M059J (cell line): ENCODE data around the gene COX7A1. TPM values are rescaled to one million over a fixed set of nuclear protein-coding genes. Genes with fewer than 3 reads are reported as not detected.
"Not testable (repeated sequence)": the region's sequence is repeated elsewhere in the genome, so short reads cannot be mapped to it uniquely, and the experiment has no call there.

ENCODE experiments used
- DNase-seq: peaks from one replicate; pipeline ENCODE4 v3.0.0-alpha.2; 2012; ENCODE audit warnings: low read depth
- total RNA-seq: library from RNA; depleted of rRNA; stranded (reverse); fragments of >200 nt; shearing (Covaris generic); gene quantifications from 2 replicates; pipeline ENCODE4 v1.2.3, GENCODE V29; 2014; rRNA removed

Gene COX7A1
- not detected in 2 replicates for total RNA-seq

DNA sequence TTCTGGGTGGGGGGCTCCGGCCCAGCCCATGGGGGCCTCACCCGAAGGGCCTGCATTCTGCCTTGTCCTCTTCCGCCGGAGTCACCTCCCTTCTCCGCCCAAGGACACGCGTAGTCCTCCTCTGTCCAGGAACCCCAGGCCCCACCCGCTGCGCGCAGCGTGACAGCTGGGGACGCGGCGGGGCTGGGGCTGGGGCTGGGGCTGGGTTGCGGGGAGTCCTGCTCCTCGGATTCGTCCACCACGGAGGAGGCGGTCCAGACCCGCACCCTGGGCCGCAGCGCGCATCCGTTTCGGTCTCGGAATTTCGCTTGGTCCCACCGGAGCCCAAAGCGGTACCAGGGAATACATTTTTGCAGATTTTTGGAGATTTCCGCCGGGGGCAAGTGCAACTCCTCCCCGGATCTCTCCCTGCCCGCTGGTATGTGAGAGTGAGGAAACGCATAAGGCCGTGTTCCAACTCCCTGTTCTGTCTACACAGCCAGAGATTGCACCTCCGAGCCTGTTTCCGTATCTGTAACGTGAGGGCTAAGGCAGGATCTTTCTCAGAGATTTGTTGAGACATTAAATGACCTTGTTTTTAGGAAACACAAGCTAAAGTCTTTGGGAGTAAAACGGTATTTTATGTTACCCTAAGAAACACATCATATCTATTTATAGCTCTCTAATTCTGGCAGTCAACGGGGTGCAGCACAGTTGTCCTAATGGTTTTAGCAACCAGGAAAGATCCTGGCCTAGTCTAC is at the start of gene COX7A1:
Gene COX7A1, minus strand, starts transcription at position 96 of the 740 bp plus-strand sequence. Its CDS starts 40 bp downstream, at position 56.
- DNase-seq, result no peak

DNA sequence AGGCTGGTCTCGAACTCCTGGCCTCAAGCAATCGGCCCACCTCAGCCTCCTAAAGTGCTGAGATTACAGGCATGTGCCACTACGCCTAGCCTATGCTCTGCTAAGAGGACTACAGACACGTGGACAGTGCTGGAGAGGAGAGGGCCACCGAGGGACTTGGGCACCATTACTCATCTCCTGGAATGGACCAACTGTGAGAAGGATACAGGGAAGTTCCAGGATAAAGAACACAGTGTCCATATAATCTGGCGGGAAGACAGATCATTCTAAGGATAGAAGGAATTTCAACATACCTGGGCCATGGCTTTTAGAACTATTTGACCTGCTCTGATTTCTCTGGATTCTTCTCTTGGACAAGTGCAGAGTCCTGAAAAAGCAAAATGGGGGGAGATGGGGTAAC is 49.4 kb upstream of the COX7A1 start:
- no peak for DNase-seq

DNA sequence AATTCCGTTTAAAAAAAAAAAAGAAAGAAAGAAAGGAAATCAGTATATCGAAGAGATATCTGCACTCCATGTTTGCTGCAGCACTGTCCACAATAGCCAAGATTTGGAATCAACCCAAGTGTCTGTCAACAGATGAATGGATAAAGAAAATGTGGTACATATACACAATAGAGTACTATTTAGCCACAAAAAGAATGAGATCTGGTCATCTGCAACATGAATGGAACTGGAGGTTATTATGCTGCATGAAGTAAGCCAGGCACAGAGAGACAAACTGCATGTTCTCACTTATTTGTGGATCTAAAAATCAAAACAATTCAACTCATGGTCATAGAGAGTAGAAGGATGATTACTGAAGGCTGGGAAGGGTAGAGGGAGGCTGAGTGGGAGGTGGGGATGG is 45.9 kb upstream of the COX7A1 start:
- no peak for DNase-seq

DNA sequence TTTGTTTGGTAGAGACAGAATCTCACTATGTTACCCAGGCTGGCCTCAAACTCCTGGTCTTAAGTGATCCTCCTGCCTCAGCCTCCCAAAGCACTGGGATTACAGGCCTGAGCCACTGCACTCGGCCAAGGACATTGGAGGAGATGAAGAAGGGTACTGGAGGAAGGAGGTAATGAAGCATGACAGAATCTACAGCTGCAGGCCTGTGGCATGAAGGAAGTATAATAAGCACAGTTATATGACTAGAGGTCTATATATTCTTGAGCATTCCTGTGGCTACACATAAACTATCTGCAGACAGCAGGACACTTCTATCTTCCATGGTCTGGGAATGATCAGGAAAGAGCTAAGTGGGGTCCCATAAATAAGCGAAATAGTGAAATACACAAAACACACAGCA is 44.0 kb upstream of the COX7A1 start:
- no peak for DNase-seq

DNA sequence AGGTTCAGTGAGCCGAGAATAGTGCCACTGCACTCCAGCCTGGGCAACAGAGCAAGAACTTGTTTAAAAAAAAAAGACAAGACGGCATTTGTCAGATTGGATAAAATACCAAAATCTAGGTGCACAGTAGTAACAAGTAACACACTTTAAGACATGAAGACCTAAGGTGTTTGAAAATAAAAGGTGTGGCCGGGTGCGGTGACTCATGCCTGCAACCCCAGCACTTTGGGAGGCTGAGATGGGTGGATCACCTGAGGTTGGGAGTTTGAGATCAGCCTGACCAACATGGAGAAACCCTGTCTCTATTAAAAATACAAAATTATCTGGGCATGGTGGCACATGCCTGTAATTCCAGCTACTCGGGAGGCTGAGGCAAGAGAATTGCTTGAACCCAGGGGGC is 34.5 kb upstream of the COX7A1 start:
- not testable (repeated sequence) for DNase-seq

DNA sequence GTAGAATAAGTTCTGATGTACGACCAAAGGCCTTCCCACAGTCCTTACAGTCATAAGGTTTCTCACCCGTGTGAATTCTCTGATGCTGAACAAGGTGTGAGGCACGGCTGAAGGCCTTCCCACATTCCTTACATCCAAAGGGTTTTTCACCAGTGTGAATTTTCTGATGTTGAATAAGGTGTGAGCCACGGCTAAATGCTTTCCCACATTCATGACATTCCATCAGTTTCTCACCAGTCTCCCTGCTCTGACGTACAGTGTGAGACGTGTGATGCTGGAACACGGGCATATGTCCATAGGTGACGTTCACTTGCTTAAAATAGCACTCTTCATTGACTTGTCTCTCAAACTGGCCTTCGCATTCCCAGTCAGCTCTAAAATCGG is 31.0 kb upstream of the COX7A1 start:
- DNase-seq, result no peak

DNA sequence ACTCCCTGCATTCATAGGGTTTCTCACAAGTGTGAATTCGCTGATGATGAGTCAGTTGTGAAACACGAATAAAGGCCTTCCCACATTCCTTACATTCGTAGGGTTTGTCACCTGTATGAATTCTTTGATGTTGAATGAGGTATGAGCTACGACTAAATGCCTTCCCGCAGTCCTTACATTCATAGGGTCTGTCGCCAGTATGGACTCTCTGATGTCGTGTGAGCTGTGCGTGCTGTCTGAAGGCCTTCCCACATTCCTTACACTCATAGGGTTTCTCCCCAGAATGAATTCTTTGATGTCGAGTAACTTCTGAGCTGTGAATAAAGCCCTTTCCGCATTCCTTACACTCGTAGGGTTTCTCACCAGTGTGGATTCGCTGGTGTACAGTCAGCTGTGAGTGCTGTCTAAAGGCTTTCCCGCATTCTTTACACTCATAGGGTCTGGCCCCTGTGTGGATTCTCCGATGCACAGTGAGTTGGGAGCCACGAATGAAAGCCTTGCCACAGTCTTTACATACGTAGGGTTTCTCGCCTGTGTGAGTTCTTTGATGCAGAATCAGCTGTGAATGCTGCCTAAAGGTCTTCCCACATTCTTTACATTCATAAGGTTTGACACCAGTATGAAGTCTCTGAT is 30.5 kb upstream of the COX7A1 start:
- peak; percentile 15 for DNase-seq

DNA sequence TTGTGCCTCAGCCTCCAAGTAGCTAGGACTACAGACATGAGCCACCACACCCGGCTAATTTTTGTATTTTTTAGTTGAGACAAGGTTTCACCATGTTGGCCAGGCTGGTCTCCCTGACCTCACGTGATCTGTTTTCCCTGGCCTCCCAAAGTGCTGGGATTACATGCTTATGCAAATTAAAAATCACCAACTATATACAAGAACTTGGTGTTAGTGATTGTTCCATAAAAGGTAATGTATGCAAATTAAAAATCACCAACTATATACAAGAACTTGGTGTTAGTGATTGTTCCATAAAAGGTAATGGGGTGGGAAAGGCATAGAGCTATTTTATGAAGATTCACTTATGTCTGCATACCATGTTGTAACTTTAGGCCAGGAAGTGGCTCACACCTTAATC is 26.8 kb upstream of the COX7A1 start:
- DNase-seq, result not testable (repeated sequence)

DNA sequence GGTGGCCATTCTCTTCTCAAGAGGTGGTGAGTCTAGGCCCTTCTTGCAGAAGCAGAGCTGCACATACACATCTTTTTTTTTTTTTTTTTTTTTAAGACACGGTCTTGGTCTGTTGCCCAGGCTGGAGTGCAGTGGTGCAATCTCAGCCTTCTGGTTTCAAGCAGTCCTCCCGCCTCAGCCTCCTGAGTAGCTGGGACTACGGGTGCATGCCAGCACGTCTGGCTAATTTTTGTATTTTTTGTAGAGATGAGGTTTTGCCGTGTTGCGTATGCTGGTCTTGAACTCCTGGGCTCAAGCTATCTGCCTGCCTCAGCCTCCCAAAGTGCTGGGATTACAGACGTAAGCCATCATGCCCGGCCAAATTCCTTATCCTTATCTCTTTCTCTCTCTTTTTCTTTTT is 21.6 kb upstream of the COX7A1 start:
- DNase-seq, result not testable (repeated sequence)

DNA sequence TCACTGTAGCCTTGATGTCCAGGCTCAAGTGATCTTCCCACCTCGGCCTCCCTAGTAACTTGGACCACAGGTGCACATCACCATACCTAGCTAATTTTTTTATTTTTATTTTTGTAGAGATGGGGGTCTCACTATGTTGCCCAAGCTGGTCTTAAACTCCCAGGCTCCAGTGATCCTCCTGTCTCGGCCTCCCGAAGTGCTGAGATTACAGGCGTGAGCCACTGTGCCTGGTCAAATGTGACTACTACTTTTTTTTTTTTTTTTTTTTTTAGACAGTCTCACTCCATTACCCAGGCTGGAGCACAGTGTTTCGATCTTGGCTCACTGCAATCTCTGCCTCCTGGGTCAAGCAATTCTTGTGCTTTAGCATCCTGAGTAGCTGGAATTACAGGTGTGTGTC is 20.6 kb upstream of the COX7A1 start:
- DNase-seq, result no peak

DNA sequence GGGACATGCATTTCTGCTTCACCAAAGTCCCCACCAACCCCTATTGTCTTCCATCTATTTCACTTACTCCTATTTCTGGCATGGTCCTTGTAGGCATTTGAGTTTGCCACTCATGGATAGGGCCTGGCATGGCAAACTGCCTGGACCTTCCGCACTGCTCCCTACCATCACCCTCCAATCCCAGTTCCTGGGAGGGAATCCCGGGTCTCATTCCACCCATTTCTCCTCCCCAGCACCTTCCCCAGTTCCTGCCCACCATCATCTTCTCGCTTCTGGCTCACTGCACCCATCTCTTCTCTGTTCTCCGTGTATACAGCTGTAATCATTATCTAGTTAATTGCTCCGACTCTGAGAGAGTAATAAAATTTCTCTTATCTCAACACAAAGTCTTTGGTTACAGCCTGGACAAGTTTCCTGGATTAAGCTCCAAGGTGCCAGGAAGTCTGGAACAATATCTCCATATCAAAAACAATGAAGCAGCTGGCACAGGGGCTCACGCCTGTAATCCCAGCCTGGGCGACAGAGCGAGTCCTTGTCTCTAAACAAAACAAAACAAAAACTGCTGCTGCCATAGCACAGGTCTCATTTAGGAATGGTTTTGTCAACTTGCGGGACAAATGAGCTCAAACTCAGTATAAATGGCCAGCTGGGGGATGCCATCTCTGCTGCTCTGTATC is 17.0 kb upstream of the COX7A1 start:
- DNase-seq, result peak; percentile 81

DNA sequence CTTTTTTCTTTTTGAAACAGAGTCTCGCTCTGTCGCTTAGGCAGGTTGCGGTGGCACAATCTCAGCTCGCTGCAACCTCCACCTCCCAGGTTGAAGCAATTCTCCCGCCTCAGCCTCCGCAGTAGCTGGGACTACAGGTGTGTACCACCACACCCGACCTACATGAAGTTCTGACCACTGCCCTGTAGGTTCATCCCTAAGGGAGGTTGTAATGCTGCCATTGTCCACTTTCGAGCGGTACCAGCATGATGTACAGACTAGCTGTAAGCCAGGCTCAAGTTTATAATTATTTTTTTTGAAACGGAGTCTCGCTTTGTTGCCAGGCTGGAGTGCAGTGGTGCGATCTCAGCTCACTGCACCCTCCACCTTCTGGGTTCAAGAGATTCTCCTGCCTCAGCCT is 11.6 kb upstream of the COX7A1 start:
- no peak for DNase-seq

DNA sequence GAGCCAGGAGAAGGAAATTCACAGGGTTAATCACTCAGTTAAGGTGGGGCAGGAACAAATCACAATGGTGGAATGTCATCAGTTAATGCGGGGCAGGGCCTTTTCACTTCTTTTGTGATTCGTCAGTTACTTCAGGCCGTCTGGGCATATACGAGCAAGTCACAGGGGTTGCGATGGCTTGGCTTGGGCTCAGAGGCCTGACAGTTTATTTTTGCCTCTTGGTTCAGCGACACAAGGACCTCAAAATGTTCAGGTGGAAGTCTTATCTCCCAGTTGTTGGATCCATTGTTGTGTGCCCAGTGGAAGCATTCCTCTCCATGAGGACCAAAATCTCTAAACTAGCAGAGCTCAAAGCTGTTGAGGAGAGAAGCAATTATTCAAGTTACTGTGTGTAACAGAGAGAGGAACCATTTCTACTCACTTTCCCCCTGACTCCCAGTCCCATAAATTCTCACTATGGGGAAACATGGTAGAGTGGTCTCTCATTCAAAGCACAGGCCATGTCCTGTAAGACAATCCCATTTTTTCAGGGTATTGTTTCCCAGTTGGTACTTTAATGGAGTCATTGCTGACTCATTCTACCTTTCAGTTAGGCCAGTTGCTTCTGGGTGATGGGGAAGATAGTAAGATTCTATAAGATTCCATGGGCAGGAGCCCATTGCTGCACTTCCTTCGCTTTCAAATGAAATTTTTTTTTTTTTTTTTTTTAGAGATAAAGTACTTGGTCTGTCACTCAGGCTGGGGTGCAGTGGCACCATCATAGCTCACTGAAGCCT is 8.8 kb upstream of the COX7A1 start:
- no peak for DNase-seq

DNA sequence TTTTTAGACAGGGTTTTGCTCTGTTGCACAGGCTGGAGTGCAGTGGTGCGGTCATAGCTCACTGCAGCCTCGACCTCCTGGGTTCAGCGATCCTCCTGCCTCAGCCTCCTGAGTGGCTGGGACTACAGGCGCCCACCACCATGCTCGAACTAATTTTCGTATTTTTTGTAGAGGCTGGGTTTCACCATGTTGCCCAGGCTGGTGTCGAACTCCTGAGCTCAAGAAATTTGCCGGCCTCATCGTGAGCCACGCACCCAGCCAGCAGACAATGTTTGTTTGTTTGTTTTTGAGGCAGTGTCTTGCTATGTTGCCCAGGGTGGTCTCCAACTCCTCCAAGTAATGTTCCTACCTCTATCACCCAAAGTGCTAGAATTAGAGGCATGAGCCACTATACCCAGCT is 879 bp upstream of the COX7A1 start:
- DNase-seq, result no peak

DNA sequence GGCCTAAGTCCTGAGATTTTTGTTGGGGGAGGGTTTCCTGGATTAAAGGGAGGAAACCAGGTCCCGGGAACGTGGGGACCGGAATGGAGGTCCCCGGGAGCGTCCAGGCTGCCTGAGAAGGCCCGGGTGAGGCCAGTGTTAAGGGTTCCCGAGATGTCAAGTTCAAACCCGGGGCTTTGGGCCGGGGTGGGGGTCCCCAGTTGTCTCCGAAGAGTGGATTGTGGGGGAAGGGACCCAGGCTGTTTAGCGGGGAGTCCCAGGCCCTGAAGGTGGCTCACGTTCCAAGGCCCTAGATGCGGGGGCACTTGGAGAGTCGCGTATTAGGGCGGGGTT is 262 bp downstream of the COX7A1 start:
- no peak for DNase-seq

DNA sequence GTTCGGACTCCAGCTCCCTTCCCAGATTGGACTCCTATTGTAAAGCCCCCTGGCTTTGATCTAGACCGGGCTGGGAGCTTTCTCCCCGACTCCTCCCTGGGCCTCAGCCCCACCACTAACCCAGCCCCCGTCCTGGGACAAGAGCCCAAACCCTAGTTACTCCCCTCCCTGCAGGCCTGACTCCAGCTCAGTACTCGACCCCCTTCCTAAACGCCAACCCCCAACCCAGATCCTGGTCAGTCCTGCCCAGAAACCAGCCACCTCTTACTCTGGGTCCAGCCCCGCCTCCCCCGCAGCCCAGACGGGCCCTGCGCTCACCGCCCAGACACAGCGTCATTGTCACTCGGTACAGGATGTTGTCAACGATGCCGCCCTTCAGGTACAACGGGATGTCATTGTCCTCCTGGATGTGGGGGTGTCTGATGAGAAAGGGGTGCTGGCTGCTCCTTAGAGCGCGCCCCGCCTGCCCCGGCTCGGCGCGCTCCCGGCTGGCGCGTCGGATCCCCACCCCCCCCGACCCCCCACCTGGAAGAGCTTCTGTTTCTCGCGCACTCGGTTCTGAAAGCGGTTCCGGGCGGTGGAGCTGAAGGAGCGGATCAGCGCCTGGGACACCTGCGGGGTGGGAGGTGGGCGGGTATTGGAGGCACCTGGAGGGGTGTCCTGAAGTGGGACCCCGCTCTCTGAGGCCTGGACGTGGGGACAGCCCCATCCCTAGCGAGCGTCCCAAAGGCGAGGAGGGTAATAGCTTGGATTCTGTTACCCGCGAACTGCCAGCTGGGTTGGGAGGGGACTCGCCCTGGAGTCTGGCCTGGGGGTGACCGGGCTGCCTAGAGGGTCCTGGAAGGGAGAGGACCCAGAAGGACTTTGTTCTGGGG is 866 bp downstream of the COX7A1 start:
- no peak for DNase-seq

DNA sequence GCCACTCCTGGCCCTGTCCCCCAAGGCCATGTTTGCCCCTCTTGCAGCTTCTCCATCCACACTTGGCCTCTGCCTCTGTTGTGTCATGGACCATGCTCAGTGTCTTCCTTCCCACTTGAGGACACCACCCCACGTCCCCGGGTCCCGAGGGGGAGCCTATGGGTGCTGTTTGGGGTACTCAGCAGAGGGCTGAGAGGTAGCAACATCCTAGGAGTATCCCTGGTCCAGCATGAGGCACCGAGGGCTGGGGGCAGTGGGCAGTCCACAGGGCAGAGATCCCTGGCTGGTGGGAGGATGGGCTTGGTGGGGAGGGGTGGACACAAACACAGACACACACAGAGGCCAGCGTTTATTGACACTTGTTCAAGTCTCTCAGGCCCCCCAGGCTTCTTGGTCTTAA is 1.7 kb downstream of the COX7A1 start:
- DNase-seq, result no peak

DNA sequence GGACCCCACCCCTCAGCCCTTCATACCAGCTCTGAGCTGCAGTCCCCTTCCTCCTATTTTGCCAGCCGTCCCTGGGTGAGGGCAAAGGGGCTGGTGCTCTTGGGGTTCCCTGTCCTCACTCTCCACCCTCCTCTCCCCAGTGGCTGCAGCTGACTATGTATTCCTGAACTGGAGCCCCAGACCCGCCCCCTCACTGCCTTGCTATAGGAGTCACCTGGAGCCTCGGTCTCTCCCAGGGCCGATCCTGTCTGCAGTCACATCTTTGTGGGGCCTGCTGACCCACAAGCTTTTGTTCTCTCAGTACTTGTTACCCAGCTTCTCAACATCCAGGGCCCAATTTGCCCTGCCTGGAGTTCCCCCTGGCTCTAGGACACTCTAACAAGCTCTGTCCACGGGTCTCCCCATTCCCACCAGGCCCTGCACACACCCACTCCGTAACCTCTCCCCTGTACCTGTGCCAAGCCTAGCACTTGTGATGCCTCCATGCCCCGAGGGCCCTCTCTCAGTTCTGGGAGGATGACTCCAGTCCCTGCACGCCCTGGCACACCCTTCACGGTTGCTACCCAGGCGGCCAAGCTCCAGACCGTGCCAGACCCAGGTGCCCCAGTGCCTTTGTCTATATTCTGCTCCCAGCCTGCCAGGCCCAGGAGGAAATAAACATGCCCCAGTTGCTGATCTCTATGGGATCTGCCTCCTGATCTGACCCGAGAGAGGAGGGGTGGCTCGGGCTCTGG is 2.4 kb downstream of the COX7A1 start:
- no peak for DNase-seq

DNA sequence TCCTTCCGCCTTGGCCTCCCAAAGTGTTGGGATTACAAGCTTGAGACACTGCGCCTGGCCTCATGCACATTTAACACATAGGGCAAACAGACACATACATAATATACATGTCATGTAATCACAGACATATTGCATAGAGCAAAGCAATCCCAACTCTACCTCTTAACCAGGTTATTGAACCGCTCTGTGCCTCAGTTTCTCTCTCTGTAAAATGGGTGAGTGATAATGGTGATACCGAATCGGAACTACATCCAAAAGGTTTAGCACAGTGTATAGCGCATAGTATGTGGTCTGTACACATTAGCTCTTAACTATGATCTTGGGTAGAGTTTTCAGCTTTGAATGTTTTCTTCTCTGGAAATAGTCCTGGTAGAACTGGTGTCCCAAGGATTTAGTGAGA is 7.6 kb downstream of the COX7A1 start:
- no peak for DNase-seq

DNA sequence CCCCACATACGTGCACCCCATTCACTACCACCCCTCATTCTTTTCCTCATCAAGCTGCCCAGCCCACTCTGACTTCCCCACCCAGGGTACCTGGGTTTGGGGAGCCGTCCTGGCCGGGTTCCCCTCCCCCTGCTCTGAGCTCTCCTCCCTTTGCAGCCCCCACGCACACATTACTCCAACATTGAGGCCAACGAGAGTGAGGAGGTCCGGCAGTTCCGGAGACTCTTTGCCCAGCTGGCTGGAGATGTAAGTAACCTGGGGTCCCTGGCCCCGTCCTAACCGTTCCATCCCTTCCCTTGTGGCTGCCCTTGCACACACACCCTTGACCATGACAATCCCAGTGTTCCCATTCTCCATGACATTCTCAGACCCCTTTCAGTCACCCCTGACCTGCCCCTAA is 9.8 kb downstream of the COX7A1 start:
- DNase-seq, result no peak

DNA sequence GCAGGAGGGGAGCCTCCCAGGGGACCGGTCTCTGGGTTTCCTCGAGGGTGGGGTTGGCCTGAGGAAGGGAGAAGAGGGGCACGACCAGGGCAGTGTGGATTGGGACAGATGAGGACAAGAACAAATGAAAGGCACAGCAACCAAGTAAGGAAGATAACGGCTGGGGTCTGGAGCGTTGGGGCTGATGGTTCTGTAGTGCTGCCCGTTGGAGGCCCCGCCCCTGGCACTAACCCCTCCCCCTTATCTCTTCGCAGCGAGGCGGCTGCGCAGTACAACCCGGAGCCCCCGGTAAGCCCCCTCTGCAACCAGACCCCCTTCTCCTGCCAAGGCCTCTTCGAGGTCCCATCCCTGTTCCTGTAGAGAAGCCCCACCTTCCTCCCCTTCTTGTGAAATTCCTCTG is 10.2 kb downstream of the COX7A1 start:
- no peak for DNase-seq
